Upper lobe of left lung (tissue), 6 donors: ENCODE data around the gene POPDC2. TPM values are rescaled to one million over a fixed set of nuclear protein-coding genes. Genes with fewer than 3 reads are reported as not detected.

Experiments
- ATAC-seq, 2 donors: fragments of 200-7000 bp; cut with Tn5 transposase; one replicate each; pipeline ENCODE4 v1.9.1; 2022; ENCODE audit warnings: mild to moderate bottlenecking in 2 of 2, moderate library complexity in 2 of 2; ENCODE audit not compliant: low FRiP score in 2 of 2
- DNase-seq, 2 donors: peaks; one replicate each; pipeline ENCODE4 v3.0.0-alpha.2; 2019 to 2020
- H3K27ac ChIP-seq, 4 donors: fragments of 200-600 bp; sonication (generic); one replicate each; pipeline ENCODE4 v1.5.1; 2016 to 2019
- H3K27me3 ChIP-seq, 4 donors: fragments of 200-600 bp; sonication (generic); one replicate each; pipeline ENCODE4 v1.5.1; 2017 to 2019
- H3K36me3 ChIP-seq, 4 donors: fragments of 200-600 bp; sonication (generic); one replicate each; pipeline ENCODE4 v1.5.1; 2016 to 2019
- H3K4me1 ChIP-seq, 4 donors: fragments of 200-600 bp; sonication (generic); one replicate each; pipeline ENCODE4 v1.5.1; 2018 to 2019
- H3K4me3 ChIP-seq, 4 donors: fragments of 200-600 bp; sonication (generic); one replicate each; pipeline ENCODE4 v1.5.1; 2017 to 2019; ENCODE audit warnings: mild to moderate bottlenecking in 2 of 4, moderate library complexity in 1 of 4
- H3K9me3 ChIP-seq, 4 donors: fragments of 200-600 bp; sonication (generic); one replicate each; pipeline ENCODE4 v1.5.1; 2018 to 2019
- EP300 ChIP-seq, 4 donors: sonication (generic); formaldehyde crosslinking; IDR thresholded peaks; one replicate each; pipeline ENCODE4 v1.5.1; 2017; ENCODE audit warnings: antibody characterized with exemption in 4 of 4, control low read depth in 2 of 4
- POLR2A ChIP-seq, 4 donors: fragments of 450-650 bp; IDR thresholded peaks; one replicate each; pipeline ENCODE4 v1.5.1; 2016 to 2017; ENCODE audit warnings: antibody characterized with exemption in 4 of 4, mild to moderate bottlenecking in 2 of 4
- POLR2AphosphoS5 ChIP-seq, 2 donors: sonication (generic); formaldehyde crosslinking; IDR thresholded peaks; one replicate each; pipeline ENCODE4 v1.5.1; 2017; ENCODE audit warnings: antibody characterized with exemption in 2 of 2
- WGBS, 2 donors: methylation state at CpG; one replicate each; pipeline ENCODE4 v1.1.5; 2017 to 2018; 5-methylcytosine and 5-hydroxymethylcytosine counted together
- total RNA-seq, 6 donors: library from RNA; depleted of rRNA in 4 of 6; stranded (reverse); fragments of >200 nt in 4 of 6; gene quantifications; one replicate each; pipeline versions ENCODE4 v1.1.0 to v1.2.1, GENCODE V29; 2016 to 2021
- TF ChIP-seq, protein P1 (sequence below), 6 experiments: fragments of 450-650 bp in 4 of 6; fragments of 200-600 bp in 2 of 6; sonication (generic) in 2 of 6; IDR thresholded peaks; one replicate each; pipeline ENCODE4 v1.5.1; 2016 to 2019; ENCODE audit warnings: antibody characterized with exemption in 6 of 6
- donor health status: DM: no; HTN: no; CAD: no; lungs with moderate emphysema.
- donor health status: DM: no; HTN: yes; CAD: no; lungs with severe emphysema.

POPDC2 gene
- total RNA-seq, 6 donors from 2014 or later, result 2.0 to 5.2 (median 2.2) TPM

DNA sequence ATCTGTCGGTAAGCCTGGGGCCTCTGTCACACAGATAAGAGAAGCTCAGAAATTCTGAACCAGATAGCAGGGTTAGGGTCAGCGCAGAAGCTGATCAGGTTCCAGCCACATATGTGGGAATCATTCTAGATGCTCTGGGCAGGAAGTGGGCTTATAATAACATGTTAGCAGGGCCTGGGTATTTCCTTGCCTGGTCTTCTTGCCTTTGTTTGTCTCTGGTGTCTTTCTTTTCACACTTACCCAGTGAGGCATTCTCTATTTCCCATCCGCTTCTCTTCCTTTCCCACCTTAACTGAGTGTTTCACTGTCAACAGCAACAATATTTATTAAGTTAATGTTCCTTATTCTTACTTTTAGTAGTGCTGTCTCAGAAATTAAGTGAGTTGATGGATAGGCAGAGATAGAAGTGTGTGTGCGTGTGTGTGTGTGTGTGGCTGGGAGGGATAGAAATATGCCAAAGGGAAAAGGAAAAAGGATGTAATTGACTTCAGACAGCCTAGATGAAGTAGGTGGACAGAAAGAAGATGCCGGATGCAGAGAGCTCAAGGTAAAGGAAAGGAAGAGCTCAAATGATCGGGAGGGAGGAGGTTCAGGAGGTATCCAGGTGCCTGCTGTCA, 60.7 kb downstream of the POPDC2 start:
- H3K4me3 ChIP-seq, result peak overlapping the region in 1 of 4 donors; percentile 18
- 81% methylated on average over 6 of the region's 6 CpGs for WGBS, 2 donors
- H3K4me1 ChIP-seq, result peaks cover 31 to 42% (median 39%) of the 10 kb centered on the region in 4 donors
- no peak for TF ChIP-seq POLR2A (IDR thresholded peaks at IDR 0.05)
- TF ChIP-seq EP300 (IDR thresholded peaks at IDR 0.05), result no peak
- no peak for TF ChIP-seq POLR2AphosphoS5 (IDR thresholded peaks at IDR 0.05)
- TF ChIP-seq, protein P1, sequence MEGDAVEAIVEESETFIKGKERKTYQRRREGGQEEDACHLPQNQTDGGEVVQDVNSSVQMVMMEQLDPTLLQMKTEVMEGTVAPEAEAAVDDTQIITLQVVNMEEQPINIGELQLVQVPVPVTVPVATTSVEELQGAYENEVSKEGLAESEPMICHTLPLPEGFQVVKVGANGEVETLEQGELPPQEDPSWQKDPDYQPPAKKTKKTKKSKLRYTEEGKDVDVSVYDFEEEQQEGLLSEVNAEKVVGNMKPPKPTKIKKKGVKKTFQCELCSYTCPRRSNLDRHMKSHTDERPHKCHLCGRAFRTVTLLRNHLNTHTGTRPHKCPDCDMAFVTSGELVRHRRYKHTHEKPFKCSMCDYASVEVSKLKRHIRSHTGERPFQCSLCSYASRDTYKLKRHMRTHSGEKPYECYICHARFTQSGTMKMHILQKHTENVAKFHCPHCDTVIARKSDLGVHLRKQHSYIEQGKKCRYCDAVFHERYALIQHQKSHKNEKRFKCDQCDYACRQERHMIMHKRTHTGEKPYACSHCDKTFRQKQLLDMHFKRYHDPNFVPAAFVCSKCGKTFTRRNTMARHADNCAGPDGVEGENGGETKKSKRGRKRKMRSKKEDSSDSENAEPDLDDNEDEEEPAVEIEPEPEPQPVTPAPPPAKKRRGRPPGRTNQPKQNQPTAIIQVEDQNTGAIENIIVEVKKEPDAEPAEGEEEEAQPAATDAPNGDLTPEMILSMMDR (IDR thresholded peaks at IDR 0.05), result no peak
- no peaks in the 10 kb centered on the region for H3K36me3 ChIP-seq
- ATAC-seq (no peak), DNase-seq (no peak)
- H3K9me3 ChIP-seq, result no peaks in the 10 kb centered on the region
- no peaks in the 10 kb centered on the region for H3K27me3 ChIP-seq
- H3K27ac ChIP-seq, result peak overlapping the region; percentile 68 to 85 (median 80)

DNA sequence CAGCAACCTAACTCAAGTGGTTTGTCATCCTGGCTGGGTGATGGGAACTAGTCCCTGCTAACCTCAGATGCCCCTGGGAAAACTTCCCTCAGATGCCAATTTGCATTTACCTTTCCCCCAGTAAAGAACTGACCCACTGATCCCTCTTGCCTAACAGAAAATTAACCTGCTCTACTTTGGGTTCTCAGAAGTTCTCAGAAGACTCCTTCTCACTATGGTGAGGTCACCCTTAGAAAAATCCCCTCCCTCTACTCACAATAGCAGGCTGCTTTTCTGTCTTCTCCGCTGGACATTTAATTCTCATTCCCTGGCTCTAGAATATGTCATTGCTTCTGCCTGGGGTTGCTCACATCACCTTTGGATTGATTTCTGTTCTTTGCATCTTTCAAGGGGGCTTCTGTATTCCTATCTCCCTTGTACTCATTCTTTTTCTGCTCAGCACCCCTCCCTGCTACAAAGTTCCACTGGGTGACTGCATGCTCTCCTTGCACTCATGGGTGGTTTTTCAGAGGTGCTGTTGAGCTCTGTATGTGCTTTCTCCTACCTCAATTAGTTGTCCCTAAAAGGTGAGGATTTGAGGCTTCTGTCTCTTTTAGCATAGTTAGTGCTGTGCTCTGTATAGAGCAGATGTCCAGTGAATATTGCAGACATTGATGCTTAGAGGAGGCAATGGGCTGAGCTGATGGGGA, 61.8 kb downstream of the POPDC2 start:
- Histone ChIP-seq H3K4me3 (peak overlapping the region in 1 of 4 donors; percentile 18), H3K27ac (peak overlapping the region; percentile 68 to 85 (median 80)), H3K9me3 (no peaks in the 10 kb centered on the region), H3K27me3 (no peaks in the 10 kb centered on the region), H3K36me3 (no peaks in the 10 kb centered on the region), H3K4me1 (peaks cover 25 to 42% (median 37%) of the 10 kb centered on the region in 4 donors)
- DNase-seq (no peak), ATAC-seq (no peak)
- WGBS, 2 donors, result 90 to 95% methylated on average over 1 of the region's 1 CpG
- no peak for TF ChIP-seq POLR2A (IDR thresholded peaks at IDR 0.05)
- TF ChIP-seq, protein P1 (IDR thresholded peaks at IDR 0.05), result no peak
- TF ChIP-seq EP300 (IDR thresholded peaks at IDR 0.05), result no peak
- no peak for TF ChIP-seq POLR2AphosphoS5 (IDR thresholded peaks at IDR 0.05)

DNA sequence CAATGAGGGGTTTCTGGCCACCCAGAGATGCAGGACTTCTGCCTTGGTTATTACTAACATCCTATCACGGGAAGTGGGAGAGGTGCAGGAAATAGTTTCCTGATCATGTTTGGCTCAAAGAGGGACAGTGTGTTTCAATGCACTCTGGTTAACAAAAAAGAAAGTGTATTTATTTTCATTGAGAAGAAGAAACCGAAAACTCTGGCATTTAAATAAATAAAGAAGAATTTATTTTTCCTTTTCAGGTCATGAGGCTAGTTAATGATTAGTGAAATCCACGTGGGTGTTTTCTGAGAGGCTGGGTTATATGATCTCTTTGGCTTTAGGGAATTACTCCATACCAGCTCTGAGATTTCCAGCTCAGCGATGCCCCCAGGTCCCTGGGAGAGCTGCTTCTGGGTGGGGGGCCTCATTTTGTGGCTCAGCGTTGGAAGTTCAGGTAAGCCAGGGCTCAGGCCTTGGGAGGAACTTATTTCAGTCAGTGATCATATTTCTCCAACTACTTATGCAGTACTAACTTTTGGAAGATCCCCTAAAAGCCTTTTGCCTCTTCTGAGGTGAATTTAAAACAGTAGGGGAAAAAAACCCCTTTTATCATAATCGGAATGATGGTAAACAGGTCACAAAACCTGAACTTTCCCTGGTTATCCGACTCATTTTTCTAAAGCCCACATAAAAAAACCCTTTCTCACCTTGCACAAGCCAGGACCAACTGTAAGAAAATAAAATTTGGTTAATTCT, 62.7 kb downstream of the POPDC2 start, which contains the start of gene PLA1A:
PLA1A (plus strand) TSS at position 338 of the 741 bp plus-strand sequence; CDS start at position 367, 29 bp downstream.
- H3K4me3 ChIP-seq, result peak within 1 kb of the TSS in 1 of 4 donors; percentile 12

DNA sequence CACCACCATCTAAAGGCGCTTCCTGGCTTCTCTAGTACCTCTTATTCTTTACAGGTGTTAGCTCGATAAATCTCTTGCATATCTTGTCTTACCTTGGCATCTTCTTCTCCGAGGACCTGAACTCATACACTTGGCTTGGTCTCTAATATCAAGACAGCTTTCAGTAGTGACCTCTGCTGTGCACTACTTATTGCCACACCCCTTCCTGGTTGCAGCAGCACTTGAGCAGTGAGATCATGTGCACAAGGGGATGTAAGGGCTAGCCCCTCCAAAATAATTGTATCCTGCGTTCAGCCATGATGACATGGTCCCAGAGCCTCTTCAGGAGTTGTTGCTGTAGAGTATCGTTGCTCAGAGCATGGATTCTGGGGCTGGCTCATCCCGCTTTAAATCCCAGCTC, 64.0 kb downstream of the POPDC2 start:
- Histone ChIP-seq H3K4me3 (no peak overlapping the region), H3K4me1 (peaks cover 25 to 38% (median 31%) of the 10 kb centered on the region in 4 donors), H3K27me3 (no peaks in the 10 kb centered on the region), H3K27ac (peak overlapping the region; percentile 71 to 85 (median 80)), H3K36me3 (no peaks in the 10 kb centered on the region), H3K9me3 (no peaks in the 10 kb centered on the region)
- DNase-seq, result no peak
- WGBS, 2 donors, result 80 to 89% methylated on average over 5 to 6 of the region's 6 CpGs
- TF ChIP-seq POLR2A (IDR thresholded peaks at IDR 0.05) (no peak), POLR2AphosphoS5 (IDR thresholded peaks at IDR 0.05) (no peak), EP300 (IDR thresholded peaks at IDR 0.05) (no peak)
- TF ChIP-seq, protein P1 (IDR thresholded peaks at IDR 0.05), result no peak
- peak in 1 of 2 donors; percentile 26 for ATAC-seq

More for the DNA sequence above, 62.7 kb downstream of the POPDC2 start, which contains the start of gene PLA1A:
- TF ChIP-seq POLR2AphosphoS5 (IDR thresholded peaks at IDR 0.05), result peak in 1 of 2 donors; percentile 30
- TF ChIP-seq, protein P1 (IDR thresholded peaks at IDR 0.05), result no peak
- TF ChIP-seq EP300 (IDR thresholded peaks at IDR 0.05), result peak in 1 of 4 donors; percentile 50
- no peak for TF ChIP-seq POLR2A (IDR thresholded peaks at IDR 0.05)
- H3K4me1 ChIP-seq, result peaks cover 25 to 39% (median 35%) of the 10 kb centered on the region in 4 donors
- no peaks in the 10 kb centered on the region for H3K36me3 ChIP-seq
- 49 to 51% methylated on average over 7 of the region's 7 CpGs for WGBS, 2 donors
- DNase-seq (no peak), ATAC-seq (no peak)
- H3K9me3 ChIP-seq, result no peaks in the 10 kb centered on the region
- no peaks in the 10 kb centered on the region for H3K27me3 ChIP-seq
- peak within 1 kb of the TSS; percentile 71 to 85 (median 80) for H3K27ac ChIP-seq
